SU-DHL-6 (cell line): ENCODE results near the gene PPM1H.

Experiments
- CTCF ChIP-seq: fragments of 200-600 bp; sonication (generic); IDR thresholded peaks from one replicate; pipeline ENCODE4 v1.5.1; 2017; ENCODE audit warnings: antibody characterized with exemption, mild to moderate bottlenecking, low read length, moderate library complexity; ENCODE audit not compliant: insufficient read depth, poor library complexity, severe bottlenecking
- EZH2phosphoT487 ChIP-seq: fragments of 200-600 bp; sonication (generic), shearing (Covaris generic); conservative IDR thresholded peaks from 2 replicates; pipeline ENCODE4 v1.6.1; 2018; ENCODE audit warnings: mild to moderate bottlenecking, antibody characterized with exemption, low read length, moderate library complexity, mixed read lengths

DNA sequence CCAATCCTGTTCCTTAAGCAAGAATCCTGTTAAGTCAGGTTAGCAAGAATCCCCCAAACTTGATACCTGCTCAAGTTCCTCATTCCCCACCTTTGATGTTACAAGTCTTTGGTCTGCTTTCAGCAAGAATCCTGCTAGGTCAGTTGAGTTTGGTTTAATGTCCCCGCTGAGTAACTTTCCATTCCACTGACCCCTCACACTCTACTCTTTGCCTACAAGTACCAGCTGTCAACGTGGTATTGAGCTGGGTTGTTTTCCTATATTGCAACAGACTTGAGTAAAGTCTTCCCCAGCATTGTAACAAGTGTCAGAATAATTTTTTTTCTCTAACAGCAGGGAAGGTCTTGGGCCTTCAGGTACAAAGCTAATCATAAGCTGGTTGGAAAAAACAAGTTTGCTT lies 6.3 kb downstream of the PPM1H start:
- TF ChIP-seq CTCF = no peak
- TF ChIP-seq EZH2phosphoT487 = no peak
